Measurements from ENCODE around the gene NKPD1. TPM values are rescaled to one million over a fixed set of nuclear protein-coding genes. Genes with fewer than 3 reads are reported as not detected.

NKPD1 gene
- polyA plus RNA-seq, 2 of the 4 experiments (the other 2 are of a cell fraction) = 0.12 to 0.15 TPM

GRCh38 chr19:45200568-45200967, 39.8 kb upstream of the NKPD1 start (continued):
- TF ChIP-seq ELK1 (IDR thresholded peaks at IDR 0.05; ENCODE audit: low read depth, low read length) (no peak), SMC3 (IDR thresholded peaks at IDR 0.05) (peak; percentile 46; the same call in 2 of the 3 replicates), HDAC2 (IDR thresholded peaks at IDR 0.05) (no peak), ZFP36 (IDR thresholded peaks at IDR 0.05; ENCODE audit: borderline replicate concordance, partially characterized antibody) (no peak), SREBF2 (IDR thresholded peaks at IDR 0.05) (no peak), RAD21 (conservative IDR thresholded peaks at IDR 0.05 in 1 of 2, IDR thresholded peaks at IDR 0.05 in 1 of 2) (peak; percentile 63 to 82), RCOR1 (IDR thresholded peaks at IDR 0.05; ENCODE audit: low read depth, low read length) (no peak), CBX2 (IDR thresholded peaks at IDR 0.05; ENCODE audit: borderline replicate concordance, low read depth) (no peak), RFX5 (IDR thresholded peaks at IDR 0.05) (no peak), EHMT2 (IDR thresholded peaks at IDR 0.05; ENCODE audit: low read depth) (no peak), BCL3 (IDR thresholded peaks at IDR 0.05) (no peak), HOXB5 (CRISPR knock-in tag; IDR thresholded peaks at IDR 0.05) (no peak)

- no peak overlapping the region for H3K4me2 ChIP-seq
- ChIA-PET POLR2A (no interaction called here), CTCF (interaction anchor here (0.8 to 1.6 kb wide), 3 partner anchors 9 to 13 kb away, joined by 3 to 4 read pairs (median 4); no protein-coding TSS in a partner anchor)
- no peak overlapping the region for H3K27ac ChIP-seq
- FAIRE-seq (no peak), ATAC-seq (peak; percentile 23 to 52; a peak in 2 of 6 replicates), DNase-seq (ENCODE audit: low read depth in 1 of 2, low spot score in 1 of 2) (no peak)
- 39% methylated on average over 6 of the region's 6 CpGs for whole genome bisulfite sequencing (ENCODE audit: missing lambda C conversion rate)
- no peak overlapping the region for H3K4me3 ChIP-seq
- TF ChIP-seq MAZ (IDR thresholded peaks at IDR 0.05; ENCODE audit: borderline replicate concordance, low read depth, low read length) (no peak), FOSL2 (IDR thresholded peaks at IDR 0.05) (no peak), FOSL2 (CRISPR knock-in tag; IDR thresholded peaks at IDR 0.05) (peak; percentile 28; the same call in 1 of the 2 replicates), MAFK (IDR thresholded peaks at IDR 0.05; ENCODE audit: partially characterized antibody) (peak; percentile 11)
- peaks cover 7% of the 10 kb centered on the region; the same call in 1 of the 3 replicates for H3K4me1 ChIP-seq
- H3K9me3 ChIP-seq = no peaks in the 10 kb centered on the region
These were observed 35.0 kb upstream of the NKPD1 start for GRCh38 chr19:45195764-45196163.

GRCh38 chr19:45191375-45191774, 30.6 kb upstream of the NKPD1 start:
- no peak for DNase-seq (ENCODE audit: low read depth in 1 of 2, low spot score in 1 of 2)
- Histone ChIP-seq H3K4me1 (peaks cover 7% of the 10 kb centered on the region; the same call in 1 of the 3 replicates), H3K9me3 (no peaks in the 10 kb centered on the region), H3K4me2 (no peak overlapping the region), H3K4me3 (no peak overlapping the region), H3K27ac (no peak overlapping the region)
- no peak for ATAC-seq
- TF ChIP-seq NFE2L2 (conservative IDR thresholded peaks at IDR 0.05; ENCODE audit: low read length) (no peak), RAD21 (conservative IDR thresholded peaks at IDR 0.05 in 1 of 2, IDR thresholded peaks at IDR 0.05 in 1 of 2) (0 out of 5 replicates have a peak, but pooled peaks of 1 of the 2 experiments have one; percentile 9), EHF (CRISPR knock-in tag; IDR thresholded peaks at IDR 0.05) (no peak), PBX3 (IDR thresholded peaks at IDR 0.05) (no peak)
- POLR2A ChIA-PET = no interaction called here
- WGBS (ENCODE audit: missing lambda C conversion rate) = 89% methylated on average over 4 of the region's 4 CpGs
- FAIRE-seq = no peak
- CTCF ChIA-PET = interaction anchor here (0.8 to 2.5 kb wide), 3 partner anchors 11 to 236 kb away, joined by 4 to 8 read pairs (median 6); partner anchors contain the start of genes BLOC1S3 and TRAPPC6A

- ChIA-PET POLR2A (no interaction called here), CTCF (interaction anchor here (0.6 kb wide), 1 partner anchor 15 kb away, joined by 3 read pairs; no protein-coding TSS in a partner anchor)
- Histone ChIP-seq H3K4me2 (no peak overlapping the region), H3K4me1 (no peaks in the 10 kb centered on the region), H3K9me3 (no peaks in the 10 kb centered on the region), H3K4me3 (no peak overlapping the region), H3K27ac (no peak overlapping the region)
- ATAC-seq (no peak), DNase-seq (ENCODE audit: low read depth in 1 of 2, low spot score in 1 of 2) (no peak), FAIRE-seq (no peak)
- WGBS (ENCODE audit: missing lambda C conversion rate) = 52% methylated on average over 1 of the region's 1 CpG
- TF ChIP-seq E2F6 (IDR thresholded peaks at IDR 0.05; ENCODE audit: borderline replicate concordance, low read depth) (no peak), KDM5A (IDR thresholded peaks at IDR 0.05) (no peak), MAFK (IDR thresholded peaks at IDR 0.05; ENCODE audit: partially characterized antibody) (no peak), RCOR1 (IDR thresholded peaks at IDR 0.05; ENCODE audit: low read depth, low read length) (no peak), BCL3 (IDR thresholded peaks at IDR 0.05) (no peak), NPAS2 (CRISPR knock-in tag; IDR thresholded peaks at IDR 0.05; ENCODE audit: borderline replicate concordance) (no peak), CTCF (IDR thresholded peaks at IDR 0.05) (no peak), JUN (IDR thresholded peaks at IDR 0.05) (no peak), CBX8 (IDR thresholded peaks at IDR 0.05) (no peak), CEBPB (IDR thresholded peaks at IDR 0.05) (no peak), SMC3 (IDR thresholded peaks at IDR 0.05) (no peak)
These were observed 29.2 kb upstream of the NKPD1 start for GRCh38 chr19:45189971-45190370.
